Liver (tissue), 3 donors: Measurements from ENCODE around the gene CYP4F3.

ENCODE experiments used
- ATF3 ChIP-seq: IDR thresholded peaks from 2 replicates; pipeline ENCODE4 v1.6.1; 2016; ENCODE audit warnings: antibody characterized with exemption
- EGR1 ChIP-seq, 2 donors: IDR thresholded peaks; 2 replicates each; pipeline ENCODE4 v1.6.1; 2016 to 2018; ENCODE audit warnings: antibody characterized with exemption in 2 of 2, low read depth in 2 of 2
- FOXA1 ChIP-seq: IDR thresholded peaks from 2 replicates; pipeline ENCODE4 v1.6.1; 2016; ENCODE audit warnings: antibody characterized with exemption
- FOXA2 ChIP-seq: IDR thresholded peaks from 2 replicates; pipeline ENCODE4 v1.6.1; 2016; ENCODE audit warnings: antibody characterized with exemption
- HNF4G ChIP-seq: IDR thresholded peaks from 2 replicates; pipeline ENCODE4 v1.6.1; 2016; ENCODE audit warnings: antibody characterized with exemption
- JUND ChIP-seq, 2 donors: IDR thresholded peaks; 2 replicates each; pipeline ENCODE4 v1.6.1; 2016; ENCODE audit warnings: antibody characterized with exemption in 2 of 2
- SP1 ChIP-seq: IDR thresholded peaks from 2 replicates; pipeline ENCODE4 v1.6.1; 2018; ENCODE audit warnings: antibody characterized with exemption, mild to moderate bottlenecking
- TAF1 ChIP-seq: conservative IDR thresholded peaks from 2 replicates; pipeline ENCODE4 v1.6.1; 2016; ENCODE audit warnings: antibody characterized with exemption, mild to moderate bottlenecking
- YY1 ChIP-seq: IDR thresholded peaks from 2 replicates; pipeline ENCODE4 v1.6.1; 2016; ENCODE audit warnings: antibody characterized with exemption, mild to moderate bottlenecking
- TF ChIP-seq, protein P1 (sequence below): fragments of 150-350 bp; IDR thresholded peaks from 2 replicates; pipeline ENCODE4 v1.5.1; 2017; ENCODE audit warnings: improper control_type of control experiment, low read depth, low read length; ENCODE audit not compliant: missing input control
- TF ChIP-seq, protein P2 (sequence below): IDR thresholded peaks from 2 replicates; pipeline ENCODE4 v1.6.1; 2016; ENCODE audit warnings: antibody characterized with exemption
- TF ChIP-seq, protein P3 (sequence below): IDR thresholded peaks from 2 replicates; pipeline ENCODE4 v1.6.1; 2016; ENCODE audit warnings: antibody characterized with exemption, mild to moderate bottlenecking
- TF ChIP-seq, protein P4 (sequence below): IDR thresholded peaks from 2 replicates; pipeline ENCODE4 v1.6.1; 2016; ENCODE audit warnings: antibody characterized with exemption
- donor health status: healthy.
- donor health status: healthy.

- TF ChIP-seq, protein P1, sequence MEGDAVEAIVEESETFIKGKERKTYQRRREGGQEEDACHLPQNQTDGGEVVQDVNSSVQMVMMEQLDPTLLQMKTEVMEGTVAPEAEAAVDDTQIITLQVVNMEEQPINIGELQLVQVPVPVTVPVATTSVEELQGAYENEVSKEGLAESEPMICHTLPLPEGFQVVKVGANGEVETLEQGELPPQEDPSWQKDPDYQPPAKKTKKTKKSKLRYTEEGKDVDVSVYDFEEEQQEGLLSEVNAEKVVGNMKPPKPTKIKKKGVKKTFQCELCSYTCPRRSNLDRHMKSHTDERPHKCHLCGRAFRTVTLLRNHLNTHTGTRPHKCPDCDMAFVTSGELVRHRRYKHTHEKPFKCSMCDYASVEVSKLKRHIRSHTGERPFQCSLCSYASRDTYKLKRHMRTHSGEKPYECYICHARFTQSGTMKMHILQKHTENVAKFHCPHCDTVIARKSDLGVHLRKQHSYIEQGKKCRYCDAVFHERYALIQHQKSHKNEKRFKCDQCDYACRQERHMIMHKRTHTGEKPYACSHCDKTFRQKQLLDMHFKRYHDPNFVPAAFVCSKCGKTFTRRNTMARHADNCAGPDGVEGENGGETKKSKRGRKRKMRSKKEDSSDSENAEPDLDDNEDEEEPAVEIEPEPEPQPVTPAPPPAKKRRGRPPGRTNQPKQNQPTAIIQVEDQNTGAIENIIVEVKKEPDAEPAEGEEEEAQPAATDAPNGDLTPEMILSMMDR: no peak
- no peak for TF ChIP-seq FOXA1
- no peak for TF ChIP-seq ATF3
- no peak for TF ChIP-seq JUND (IDR thresholded peaks at IDR 0.05)
- TF ChIP-seq FOXA2: no peak
- TF ChIP-seq, protein P2, sequence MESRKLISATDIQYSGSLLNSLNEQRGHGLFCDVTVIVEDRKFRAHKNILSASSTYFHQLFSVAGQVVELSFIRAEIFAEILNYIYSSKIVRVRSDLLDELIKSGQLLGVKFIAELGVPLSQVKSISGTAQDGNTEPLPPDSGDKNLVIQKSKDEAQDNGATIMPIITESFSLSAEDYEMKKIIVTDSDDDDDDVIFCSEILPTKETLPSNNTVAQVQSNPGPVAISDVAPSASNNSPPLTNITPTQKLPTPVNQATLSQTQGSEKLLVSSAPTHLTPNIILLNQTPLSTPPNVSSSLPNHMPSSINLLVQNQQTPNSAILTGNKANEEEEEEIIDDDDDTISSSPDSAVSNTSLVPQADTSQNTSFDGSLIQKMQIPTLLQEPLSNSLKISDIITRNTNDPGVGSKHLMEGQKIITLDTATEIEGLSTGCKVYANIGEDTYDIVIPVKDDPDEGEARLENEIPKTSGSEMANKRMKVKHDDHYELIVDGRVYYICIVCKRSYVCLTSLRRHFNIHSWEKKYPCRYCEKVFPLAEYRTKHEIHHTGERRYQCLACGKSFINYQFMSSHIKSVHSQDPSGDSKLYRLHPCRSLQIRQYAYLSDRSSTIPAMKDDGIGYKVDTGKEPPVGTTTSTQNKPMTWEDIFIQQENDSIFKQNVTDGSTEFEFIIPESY: no peak
- TF ChIP-seq, protein P3, sequence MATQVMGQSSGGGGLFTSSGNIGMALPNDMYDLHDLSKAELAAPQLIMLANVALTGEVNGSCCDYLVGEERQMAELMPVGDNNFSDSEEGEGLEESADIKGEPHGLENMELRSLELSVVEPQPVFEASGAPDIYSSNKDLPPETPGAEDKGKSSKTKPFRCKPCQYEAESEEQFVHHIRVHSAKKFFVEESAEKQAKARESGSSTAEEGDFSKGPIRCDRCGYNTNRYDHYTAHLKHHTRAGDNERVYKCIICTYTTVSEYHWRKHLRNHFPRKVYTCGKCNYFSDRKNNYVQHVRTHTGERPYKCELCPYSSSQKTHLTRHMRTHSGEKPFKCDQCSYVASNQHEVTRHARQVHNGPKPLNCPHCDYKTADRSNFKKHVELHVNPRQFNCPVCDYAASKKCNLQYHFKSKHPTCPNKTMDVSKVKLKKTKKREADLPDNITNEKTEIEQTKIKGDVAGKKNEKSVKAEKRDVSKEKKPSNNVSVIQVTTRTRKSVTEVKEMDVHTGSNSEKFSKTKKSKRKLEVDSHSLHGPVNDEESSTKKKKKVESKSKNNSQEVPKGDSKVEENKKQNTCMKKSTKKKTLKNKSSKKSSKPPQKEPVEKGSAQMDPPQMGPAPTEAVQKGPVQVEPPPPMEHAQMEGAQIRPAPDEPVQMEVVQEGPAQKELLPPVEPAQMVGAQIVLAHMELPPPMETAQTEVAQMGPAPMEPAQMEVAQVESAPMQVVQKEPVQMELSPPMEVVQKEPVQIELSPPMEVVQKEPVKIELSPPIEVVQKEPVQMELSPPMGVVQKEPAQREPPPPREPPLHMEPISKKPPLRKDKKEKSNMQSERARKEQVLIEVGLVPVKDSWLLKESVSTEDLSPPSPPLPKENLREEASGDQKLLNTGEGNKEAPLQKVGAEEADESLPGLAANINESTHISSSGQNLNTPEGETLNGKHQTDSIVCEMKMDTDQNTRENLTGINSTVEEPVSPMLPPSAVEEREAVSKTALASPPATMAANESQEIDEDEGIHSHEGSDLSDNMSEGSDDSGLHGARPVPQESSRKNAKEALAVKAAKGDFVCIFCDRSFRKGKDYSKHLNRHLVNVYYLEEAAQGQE: no peak
- TF ChIP-seq, protein P4, sequence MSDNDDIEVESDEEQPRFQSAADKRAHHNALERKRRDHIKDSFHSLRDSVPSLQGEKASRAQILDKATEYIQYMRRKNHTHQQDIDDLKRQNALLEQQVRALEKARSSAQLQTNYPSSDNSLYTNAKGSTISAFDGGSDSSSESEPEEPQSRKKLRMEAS: no peak
- TF ChIP-seq TAF1: no peak
- no peak for TF ChIP-seq EGR1 (IDR thresholded peaks at IDR 0.05; ENCODE audit: low read depth in 2 of 2)
- TF ChIP-seq SP1: no peak
- TF ChIP-seq YY1: no peak
- TF ChIP-seq HNF4G: no peak
Observed at GRCh38 chr19:15675560-15675959, 34.9 kb downstream of the CYP4F3 start.
